HTR-8/SVneo (cell line): ENCODE data around the gene AUNIP.

Experiments
- DNase-seq: peaks from one replicate; pipeline ENCODE4 v3.0.0; 2011; ENCODE audit warnings: low spot score, mixed read lengths; ENCODE audit not compliant: insufficient read length
- FAIRE-seq: peaks from 2 replicates; lab custom pipeline; 2011; peaks lifted over from hg19 to GRCh38; lab: Jason Lieb, UNC

AUNIP gene

GRCh38 chr1:25799935-25800702 lies 59.1 kb downstream of the AUNIP start, which contains the start of gene SELENON:
SELENON (plus strand) TSS chr1:25800193; CDS start chr1:25800231, 38 bp downstream.
- no peak for FAIRE-seq
- DNase-seq = peak; percentile 56

GRCh38 chr1:25799352-25799934 lies 59.8 kb downstream of the AUNIP start:
- DNase-seq (no peak), FAIRE-seq (no peak)

GRCh38 chr1:25798666-25799351 lies 60.4 kb downstream of the AUNIP start:
- DNase-seq (no peak), FAIRE-seq (no peak)

GRCh38 chr1:25797939-25798338 lies 61.3 kb downstream of the AUNIP start:
- peak; percentile 32 for DNase-seq
- no peak for FAIRE-seq

- DNase-seq = peak; percentile 67
- peak; percentile 67 for FAIRE-seq
Observed at GRCh38 chr1:25796811-25797458, 62.3 kb downstream of the AUNIP start.

GRCh38 chr1:25795946-25796810 lies 63.1 kb downstream of the AUNIP start:
- no peak for FAIRE-seq
- DNase-seq = no peak

GRCh38 chr1:25795211-25795610 lies 64.0 kb downstream of the AUNIP start:
- no peak for DNase-seq
- no peak for FAIRE-seq

GRCh38 chr1:25794325-25794724 lies 64.9 kb downstream of the AUNIP start:
- no peak for DNase-seq

GRCh38 chr1:25793585-25794170 lies 65.6 kb downstream of the AUNIP start:
- DNase-seq = no peak
- no peak for FAIRE-seq

More at GRCh38 chr1:25794325-25794724, 64.9 kb downstream of the AUNIP start:
- no peak for FAIRE-seq

GRCh38 chr1:25792115-25792514 lies 67.1 kb downstream of the AUNIP start:
- FAIRE-seq (no peak), DNase-seq (no peak)

- DNase-seq = no peak
- FAIRE-seq = no peak
Observed at GRCh38 chr1:25790472-25790871, 68.8 kb downstream of the AUNIP start.

- DNase-seq (no peak), FAIRE-seq (no peak)
Observed at GRCh38 chr1:25787760-25788166, 71.5 kb downstream of the AUNIP start.

GRCh38 chr1:25786887-25787759 lies 72.1 kb downstream of the AUNIP start:
- peak; percentile 24 for DNase-seq
- peak; percentile 31 for FAIRE-seq

- no peak for DNase-seq
- FAIRE-seq = no peak
Observed at GRCh38 chr1:25785333-25786067, 73.8 kb downstream of the AUNIP start.

GRCh38 chr1:25784575-25785051 lies 74.6 kb downstream of the AUNIP start:
- FAIRE-seq (no peak), DNase-seq (no peak)
